ENCODE data around the gene ZFP91.
A peak's percentile ranks its signal among the peaks of the same experiment; 100 is the strongest.

ZFP91 gene

DNA sequence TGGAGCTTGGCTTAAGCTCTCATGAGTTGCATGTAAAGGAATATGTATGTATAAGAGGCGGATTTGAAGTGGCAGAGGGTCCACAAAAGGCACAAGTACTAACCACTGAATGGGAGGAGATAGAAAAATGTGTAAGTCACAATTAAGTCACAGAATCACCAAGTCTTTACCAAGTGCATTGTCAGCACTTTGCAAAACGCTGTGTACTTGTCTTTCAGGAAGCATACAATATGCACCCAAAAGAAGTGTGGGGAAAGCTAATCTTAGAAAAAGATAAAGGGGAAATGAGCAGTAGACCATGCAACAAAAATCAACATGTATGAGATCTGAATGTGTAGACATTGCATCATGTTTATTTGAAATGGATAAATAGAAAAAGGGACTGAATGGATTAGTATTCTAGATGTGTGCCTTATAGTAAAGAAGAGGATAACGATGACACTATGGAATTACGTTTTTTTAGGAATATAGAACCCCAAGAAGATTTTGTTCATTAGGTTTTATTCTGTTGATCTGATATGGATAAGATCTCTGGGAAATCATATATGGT lies 48.1 kb downstream of the ZFP91 start:
- ATAC-seq (replicated peaks) (no peak), DNase-seq (no peak)
- Mint-ChIP-seq H3K27me3 (no peaks in the 10 kb centered on the region), H3K4me1 (ENCODE audit: low read depth in 2 of 2) (no peaks in the 10 kb centered on the region), H3K36me3 (ENCODE audit: insufficient read depth) (peaks cover 10% of the 10 kb centered on the region), H3K9me3 (no peaks in the 10 kb centered on the region), H3K27ac (no peak overlapping the region), H3K4me3 (no peak overlapping the region)

DNA sequence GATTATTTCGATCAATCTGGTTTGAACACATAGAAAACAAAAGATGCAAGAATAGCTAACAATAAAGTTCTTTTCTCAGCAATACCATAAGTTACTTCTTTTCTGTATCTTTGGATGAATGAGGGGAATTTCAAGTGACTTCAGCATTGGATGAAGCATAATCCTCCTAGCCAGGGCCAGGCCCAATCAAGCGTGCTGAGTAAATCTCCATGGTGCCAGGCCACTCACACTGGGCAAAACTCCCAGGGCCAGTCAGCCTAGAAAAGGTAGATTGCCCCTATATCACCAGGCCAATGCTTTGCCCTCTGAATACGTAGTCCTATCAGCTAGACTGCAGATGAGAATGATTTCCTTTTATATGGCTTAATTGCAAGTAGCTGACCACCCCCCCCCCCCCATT lies 49.6 kb downstream of the ZFP91 start:
- H3K27ac Mint-ChIP-seq: no peak overlapping the region
- no peaks in the 10 kb centered on the region for H3K9me3 Mint-ChIP-seq
- H3K4me3 Mint-ChIP-seq: no peak overlapping the region

GRCh38 chr11:58629857-58630256 lies 51.0 kb downstream of the ZFP91 start:
- H3K9me3 Mint-ChIP-seq: no peaks in the 10 kb centered on the region
- ATAC-seq (replicated peaks) (no peak), DNase-seq (peak in 1 of 3 experiments; percentile 9)
- no peaks in the 10 kb centered on the region for H3K36me3 Mint-ChIP-seq (ENCODE audit: insufficient read depth)
- H3K4me3 Mint-ChIP-seq: no peak overlapping the region
- H3K27me3 Mint-ChIP-seq: no peaks in the 10 kb centered on the region
- H3K4me1 Mint-ChIP-seq (ENCODE audit: low read depth in 2 of 2): no peaks in the 10 kb centered on the region
- H3K27ac Mint-ChIP-seq: no peak overlapping the region

More for the DNA sequence above, 49.6 kb downstream of the ZFP91 start:
- ATAC-seq (replicated peaks): no peak
- DNase-seq: no peak
- H3K27me3 Mint-ChIP-seq: no peaks in the 10 kb centered on the region
- peaks cover 6% of the 10 kb centered on the region for H3K36me3 Mint-ChIP-seq (ENCODE audit: insufficient read depth)
- H3K4me1 Mint-ChIP-seq (ENCODE audit: low read depth in 2 of 2): no peaks in the 10 kb centered on the region

GRCh38 chr11:58631378-58631777 lies 52.5 kb downstream of the ZFP91 start:
- no peaks in the 10 kb centered on the region for H3K27me3 Mint-ChIP-seq
- H3K27ac Mint-ChIP-seq: no peak overlapping the region
- H3K9me3 Mint-ChIP-seq: no peaks in the 10 kb centered on the region
- H3K4me1 Mint-ChIP-seq (ENCODE audit: low read depth in 2 of 2): no peaks in the 10 kb centered on the region
- no peak overlapping the region for H3K4me3 Mint-ChIP-seq
- H3K36me3 Mint-ChIP-seq (ENCODE audit: insufficient read depth): no peaks in the 10 kb centered on the region
- no peak for ATAC-seq (replicated peaks)
- DNase-seq: no peak

GRCh38 chr11:58632510-58632909 lies 53.6 kb downstream of the ZFP91 start:
- H3K4me1 Mint-ChIP-seq (ENCODE audit: low read depth in 2 of 2): no peaks in the 10 kb centered on the region
- H3K36me3 Mint-ChIP-seq (ENCODE audit: insufficient read depth): no peaks in the 10 kb centered on the region
- no peak overlapping the region for H3K27ac Mint-ChIP-seq
- no peaks in the 10 kb centered on the region for H3K9me3 Mint-ChIP-seq
- ATAC-seq (replicated peaks): no peak
- no peaks in the 10 kb centered on the region for H3K27me3 Mint-ChIP-seq
- DNase-seq: no peak
- no peak overlapping the region for H3K4me3 Mint-ChIP-seq

GRCh38 chr11:58636587-58636986 lies 57.7 kb downstream of the ZFP91 start:
- H3K4me1 Mint-ChIP-seq (ENCODE audit: low read depth in 2 of 2): peaks cover 15 to 16% of the 10 kb centered on the region in 2 donors
- H3K9me3 Mint-ChIP-seq: no peaks in the 10 kb centered on the region
- ATAC-seq (replicated peaks) (no peak), DNase-seq (no peak)
- no peaks in the 10 kb centered on the region for H3K36me3 Mint-ChIP-seq (ENCODE audit: insufficient read depth)
- no peaks in the 10 kb centered on the region for H3K27me3 Mint-ChIP-seq
- no peak overlapping the region for H3K27ac Mint-ChIP-seq
- H3K4me3 Mint-ChIP-seq: no peak overlapping the region

- no peaks in the 10 kb centered on the region for H3K36me3 Mint-ChIP-seq (ENCODE audit: insufficient read depth)
- no peak for DNase-seq
Measured at GRCh38 chr11:58637371-58637770, 58.5 kb downstream of the ZFP91 start.

DNA sequence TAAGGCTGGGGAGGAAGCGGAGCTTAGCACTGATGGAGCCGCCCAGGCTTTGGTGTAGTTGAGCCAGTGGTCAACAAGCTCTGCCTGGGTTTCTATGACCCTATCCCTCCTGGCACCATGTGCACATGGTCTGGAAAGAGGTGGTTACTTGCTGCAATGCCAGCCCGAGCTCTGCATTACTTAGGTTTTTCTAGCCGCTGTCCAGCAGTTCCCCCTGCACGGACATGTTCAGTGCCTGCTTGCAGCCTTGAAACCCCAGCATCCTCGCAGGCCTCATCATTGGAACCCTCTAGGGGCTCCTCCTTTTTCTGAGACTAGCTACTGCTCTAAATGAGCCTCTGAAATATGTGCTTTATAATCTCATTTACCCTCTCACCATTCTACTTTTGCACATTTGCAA lies 60.2 kb downstream of the ZFP91 start:
- no peak for ATAC-seq (replicated peaks)
- no peak for DNase-seq
- H3K36me3 Mint-ChIP-seq (ENCODE audit: insufficient read depth): no peaks in the 10 kb centered on the region
- H3K27ac Mint-ChIP-seq: no peak overlapping the region
- no peaks in the 10 kb centered on the region for H3K27me3 Mint-ChIP-seq
- no peaks in the 10 kb centered on the region for H3K9me3 Mint-ChIP-seq
- H3K4me3 Mint-ChIP-seq: no peak overlapping the region
- peaks cover 15 to 16% of the 10 kb centered on the region in 2 donors for H3K4me1 Mint-ChIP-seq (ENCODE audit: low read depth in 2 of 2)

More at GRCh38 chr11:58637371-58637770, 58.5 kb downstream of the ZFP91 start:
- Mint-ChIP-seq H3K9me3 (no peaks in the 10 kb centered on the region), H3K4me3 (no peak overlapping the region), H3K27ac (no peak overlapping the region), H3K27me3 (no peaks in the 10 kb centered on the region), H3K4me1 (ENCODE audit: low read depth in 2 of 2) (peaks cover 15 to 16% of the 10 kb centered on the region in 2 donors)
- no peak for ATAC-seq (replicated peaks)

DNA sequence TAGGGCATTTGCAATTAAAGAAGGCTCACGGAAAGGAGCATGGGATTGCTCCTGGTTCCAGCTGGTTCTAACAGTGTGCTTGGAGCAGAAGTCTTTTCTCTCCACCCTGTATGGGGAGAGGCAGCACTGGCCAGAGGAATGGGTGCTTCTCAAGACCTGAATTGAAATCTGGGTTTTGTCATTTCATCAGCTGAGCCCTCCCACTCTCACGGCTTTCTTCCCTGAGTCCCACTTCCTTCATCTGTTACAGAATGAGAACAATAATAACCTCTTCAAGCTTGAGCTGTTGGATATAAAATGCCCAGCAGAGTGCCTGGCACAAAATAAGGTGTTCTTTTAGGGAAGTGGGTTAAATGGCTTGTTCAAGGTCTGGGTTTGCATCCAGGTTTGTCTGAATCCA lies 60.8 kb downstream of the ZFP91 start:
- Mint-ChIP-seq H3K4me3 (no peak overlapping the region), H3K4me1 (ENCODE audit: low read depth in 2 of 2) (peaks cover 15 to 16% of the 10 kb centered on the region in 2 donors), H3K9me3 (no peaks in the 10 kb centered on the region), H3K36me3 (ENCODE audit: insufficient read depth) (no peaks in the 10 kb centered on the region), H3K27me3 (no peaks in the 10 kb centered on the region), H3K27ac (peak overlapping the region in 1 of 2 donors; percentile 59)
- ATAC-seq (replicated peaks) (no peak), DNase-seq (no peak)

GRCh38 chr11:58640386-58641023 lies 61.6 kb downstream of the ZFP91 start:
- peaks cover 15 to 16% of the 10 kb centered on the region in 2 donors for H3K4me1 Mint-ChIP-seq (ENCODE audit: low read depth in 2 of 2)
- H3K4me3 Mint-ChIP-seq: peak overlapping the region; percentile 13 to 18
- H3K27ac Mint-ChIP-seq: peak overlapping the region; percentile 57 to 59
- ATAC-seq (replicated peaks) (peak; percentile 78), DNase-seq (no peak)
- no peaks in the 10 kb centered on the region for H3K9me3 Mint-ChIP-seq
- H3K36me3 Mint-ChIP-seq (ENCODE audit: insufficient read depth): no peaks in the 10 kb centered on the region
- no peaks in the 10 kb centered on the region for H3K27me3 Mint-ChIP-seq

GRCh38 chr11:58641341-58641740 lies 62.5 kb downstream of the ZFP91 start:
- H3K27me3 Mint-ChIP-seq: no peaks in the 10 kb centered on the region

GRCh38 chr11:58641803-58642581 lies 63.1 kb downstream of the ZFP91 start:
- Mint-ChIP-seq H3K9me3 (no peaks in the 10 kb centered on the region), H3K36me3 (ENCODE audit: insufficient read depth) (no peaks in the 10 kb centered on the region), H3K27ac (peak overlapping the region in 1 of 2 donors; percentile 26), H3K4me1 (ENCODE audit: low read depth in 2 of 2) (peaks cover 15 to 16% of the 10 kb centered on the region in 2 donors), H3K27me3 (no peaks in the 10 kb centered on the region), H3K4me3 (no peak overlapping the region)
- ATAC-seq (replicated peaks): no peak
- no peak for DNase-seq

More at GRCh38 chr11:58641341-58641740, 62.5 kb downstream of the ZFP91 start:
- Mint-ChIP-seq H3K4me1 (ENCODE audit: low read depth in 2 of 2) (peaks cover 15 to 16% of the 10 kb centered on the region in 2 donors), H3K36me3 (ENCODE audit: insufficient read depth) (no peaks in the 10 kb centered on the region), H3K27ac (peak overlapping the region in 1 of 2 donors; percentile 59), H3K4me3 (no peak overlapping the region), H3K9me3 (no peaks in the 10 kb centered on the region)
- no peak for DNase-seq
- no peak for ATAC-seq (replicated peaks)

DNA sequence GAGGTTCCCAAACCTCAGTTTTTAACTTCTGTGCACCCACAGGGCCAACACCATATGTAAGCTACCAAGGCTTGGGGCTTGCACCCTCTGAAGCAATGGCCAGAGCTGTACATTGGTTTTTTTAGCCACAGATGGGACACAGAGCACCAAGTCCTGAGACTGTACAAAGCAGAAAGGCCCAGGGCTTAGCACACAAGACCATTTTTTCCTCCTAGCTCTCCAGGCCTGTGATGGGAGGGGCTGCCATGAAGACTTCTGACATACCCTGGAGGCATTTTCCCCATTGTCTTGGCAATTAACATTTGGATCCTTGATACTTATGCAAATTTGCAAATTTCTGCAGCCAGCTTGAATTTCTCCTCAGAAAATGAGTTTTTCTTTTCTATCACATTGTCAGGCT lies 67.0 kb downstream of the ZFP91 start:
- H3K27ac Mint-ChIP-seq: no peak overlapping the region

More for the DNA sequence above, 67.0 kb downstream of the ZFP91 start:
- no peak for ATAC-seq (replicated peaks)
- H3K4me1 Mint-ChIP-seq (ENCODE audit: low read depth in 2 of 2): peaks cover 4 to 7% of the 10 kb centered on the region in 2 donors
- H3K9me3 Mint-ChIP-seq: no peaks in the 10 kb centered on the region
- H3K36me3 Mint-ChIP-seq (ENCODE audit: insufficient read depth): no peaks in the 10 kb centered on the region
- H3K27me3 Mint-ChIP-seq: peaks cover 0 to 9% of the 10 kb centered on the region in 2 donors
- H3K4me3 Mint-ChIP-seq: no peak overlapping the region
- DNase-seq: no peak
